Activated T-cell treated with anti-CD3 and anti-CD28 coated beads, Interleukin-2, amount 50 U/mL, for 24 hours (primary cell): ENCODE data around the gene SLC6A7.

Experiments
- DNase-seq: peaks from one replicate; pipeline ENCODE4 v3.0.0-alpha.2; 2020
- H3K27ac Mint-ChIP-seq: 2 replicates; pipeline ENCODE4 v1.8.0; 2020; ENCODE audit warnings: mild to moderate bottlenecking, mixed read lengths
- H3K27me3 Mint-ChIP-seq: 2 replicates; pipeline ENCODE4 v1.8.0; 2020; ENCODE audit warnings: mixed read lengths
- H3K36me3 Mint-ChIP-seq: 2 replicates; pipeline ENCODE4 v1.8.0; 2020; ENCODE audit warnings: low read depth, mixed read lengths
- H3K4me1 Mint-ChIP-seq: 2 replicates; pipeline ENCODE4 v1.8.0; 2020; ENCODE audit warnings: low read depth, mixed read lengths
- H3K4me3 Mint-ChIP-seq: 2 replicates; pipeline ENCODE4 v1.8.0; 2020; ENCODE audit warnings: mild to moderate bottlenecking, moderate library complexity, mixed read lengths
- H3K9me3 Mint-ChIP-seq: 2 replicates; pipeline ENCODE4 v1.8.0; 2020; ENCODE audit warnings: mixed read lengths

The SLC6A7 gene

GRCh38 chr5:150208187-150209098 lies 18.6 kb downstream of the SLC6A7 start:
- H3K4me3 Mint-ChIP-seq, result no peak overlapping the region
- H3K36me3 Mint-ChIP-seq, result no peaks in the 10 kb centered on the region
- DNase-seq, result no peak
- H3K27me3 Mint-ChIP-seq, result peaks cover 18% of the 10 kb centered on the region
- peaks cover 16% of the 10 kb centered on the region for H3K4me1 Mint-ChIP-seq
- H3K27ac Mint-ChIP-seq, result no peak overlapping the region
- H3K9me3 Mint-ChIP-seq, result no peaks in the 10 kb centered on the region

GRCh38 chr5:150209099-150209635 lies 19.3 kb downstream of the SLC6A7 start:
- H3K4me3 Mint-ChIP-seq, result no peak overlapping the region
- no peaks in the 10 kb centered on the region for H3K36me3 Mint-ChIP-seq
- H3K9me3 Mint-ChIP-seq, result no peaks in the 10 kb centered on the region
- H3K27ac Mint-ChIP-seq, result no peak overlapping the region
- peaks cover 18% of the 10 kb centered on the region for H3K27me3 Mint-ChIP-seq
- DNase-seq, result peak; percentile 41
- H3K4me1 Mint-ChIP-seq, result peaks cover 16% of the 10 kb centered on the region

GRCh38 chr5:150210644-150211043 lies 20.8 kb downstream of the SLC6A7 start:
- Mint-ChIP-seq H3K27ac (no peak overlapping the region), H3K36me3 (no peaks in the 10 kb centered on the region), H3K4me1 (peaks cover 16% of the 10 kb centered on the region)

GRCh38 chr5:150211156-150212030 lies 21.5 kb downstream of the SLC6A7 start:
- H3K36me3 Mint-ChIP-seq, result no peaks in the 10 kb centered on the region
- DNase-seq, result no peak
- no peaks in the 10 kb centered on the region for H3K9me3 Mint-ChIP-seq
- no peak overlapping the region for H3K27ac Mint-ChIP-seq
- H3K4me1 Mint-ChIP-seq, result peaks cover 16% of the 10 kb centered on the region
- peaks cover 21% of the 10 kb centered on the region for H3K27me3 Mint-ChIP-seq
- no peak overlapping the region for H3K4me3 Mint-ChIP-seq

More at GRCh38 chr5:150210644-150211043, 20.8 kb downstream of the SLC6A7 start:
- no peak for DNase-seq
- H3K4me3 Mint-ChIP-seq, result no peak overlapping the region
- no peaks in the 10 kb centered on the region for H3K9me3 Mint-ChIP-seq
- H3K27me3 Mint-ChIP-seq, result peaks cover 18% of the 10 kb centered on the region

- H3K9me3 Mint-ChIP-seq, result no peaks in the 10 kb centered on the region
- H3K4me3 Mint-ChIP-seq, result no peak overlapping the region
- no peaks in the 10 kb centered on the region for H3K36me3 Mint-ChIP-seq
- peaks cover 14% of the 10 kb centered on the region for H3K4me1 Mint-ChIP-seq
- H3K27me3 Mint-ChIP-seq, result peaks cover 23% of the 10 kb centered on the region
- H3K27ac Mint-ChIP-seq, result no peak overlapping the region
- DNase-seq, result no peak
Observed at GRCh38 chr5:150213530-150213929, 23.7 kb downstream of the SLC6A7 start.

GRCh38 chr5:150214289-150214688 lies 24.4 kb downstream of the SLC6A7 start:
- Mint-ChIP-seq H3K36me3 (no peaks in the 10 kb centered on the region), H3K27me3 (peaks cover 17% of the 10 kb centered on the region), H3K9me3 (no peaks in the 10 kb centered on the region), H3K4me1 (peaks cover 6% of the 10 kb centered on the region), H3K27ac (no peak overlapping the region), H3K4me3 (no peak overlapping the region)
- DNase-seq, result no peak

GRCh38 chr5:150215979-150216944 lies 26.4 kb downstream of the SLC6A7 start:
- Mint-ChIP-seq H3K4me1 (peaks cover 1% of the 10 kb centered on the region), H3K9me3 (no peaks in the 10 kb centered on the region), H3K36me3 (no peaks in the 10 kb centered on the region), H3K27ac (no peak overlapping the region), H3K27me3 (peaks cover 17% of the 10 kb centered on the region), H3K4me3 (no peak overlapping the region)
- DNase-seq, result no peak

- Mint-ChIP-seq H3K36me3 (no peaks in the 10 kb centered on the region), H3K9me3 (no peaks in the 10 kb centered on the region), H3K4me3 (no peak overlapping the region), H3K27ac (no peak overlapping the region), H3K27me3 (peaks cover 17% of the 10 kb centered on the region), H3K4me1 (peaks cover 1% of the 10 kb centered on the region)
- DNase-seq, result no peak
Observed at GRCh38 chr5:150217038-150217437, 27.2 kb downstream of the SLC6A7 start.

- no peaks in the 10 kb centered on the region for H3K36me3 Mint-ChIP-seq
- peaks cover 1% of the 10 kb centered on the region for H3K4me1 Mint-ChIP-seq
- peaks cover 17% of the 10 kb centered on the region for H3K27me3 Mint-ChIP-seq
- H3K27ac Mint-ChIP-seq, result no peak overlapping the region
- H3K9me3 Mint-ChIP-seq, result no peaks in the 10 kb centered on the region
- no peak overlapping the region for H3K4me3 Mint-ChIP-seq
- DNase-seq, result peak; percentile 84
Observed at GRCh38 chr5:150217873-150218692, 28.2 kb downstream of the SLC6A7 start.

- no peak for DNase-seq
- Mint-ChIP-seq H3K4me3 (no peak overlapping the region), H3K27ac (no peak overlapping the region), H3K4me1 (peaks cover 1% of the 10 kb centered on the region), H3K27me3 (peaks cover 17% of the 10 kb centered on the region), H3K9me3 (no peaks in the 10 kb centered on the region), H3K36me3 (no peaks in the 10 kb centered on the region)
Observed at GRCh38 chr5:150218693-150219035, 28.8 kb downstream of the SLC6A7 start.

- peaks cover 1% of the 10 kb centered on the region for H3K4me1 Mint-ChIP-seq
- no peak for DNase-seq
- H3K27ac Mint-ChIP-seq, result no peak overlapping the region
- H3K4me3 Mint-ChIP-seq, result no peak overlapping the region
- peaks cover 17% of the 10 kb centered on the region for H3K27me3 Mint-ChIP-seq
- no peaks in the 10 kb centered on the region for H3K9me3 Mint-ChIP-seq
- no peaks in the 10 kb centered on the region for H3K36me3 Mint-ChIP-seq
Observed at GRCh38 chr5:150219142-150219541, 29.3 kb downstream of the SLC6A7 start.

- H3K36me3 Mint-ChIP-seq, result no peaks in the 10 kb centered on the region
- no peak for DNase-seq
- no peak overlapping the region for H3K27ac Mint-ChIP-seq
- H3K9me3 Mint-ChIP-seq, result no peaks in the 10 kb centered on the region
- H3K4me1 Mint-ChIP-seq, result peaks cover 1% of the 10 kb centered on the region
- H3K27me3 Mint-ChIP-seq, result peaks cover 17% of the 10 kb centered on the region
- H3K4me3 Mint-ChIP-seq, result no peak overlapping the region
Observed at GRCh38 chr5:150219861-150220260, 30.0 kb downstream of the SLC6A7 start.

GRCh38 chr5:150221471-150221870 lies 31.6 kb downstream of the SLC6A7 start:
- Mint-ChIP-seq H3K9me3 (no peaks in the 10 kb centered on the region), H3K27ac (no peak overlapping the region), H3K4me1 (peaks cover 1% of the 10 kb centered on the region), H3K36me3 (no peaks in the 10 kb centered on the region), H3K4me3 (no peak overlapping the region), H3K27me3 (peaks cover 14% of the 10 kb centered on the region)
- DNase-seq, result no peak
